Neural cell (in vitro differentiated cells): ENCODE results near the gene TMEM235.

Experiments
- CTCF ChIP-seq: fragments of 450-650 bp; IDR thresholded peaks from 2 replicates; pipeline ENCODE4 v1.5.1; 2014; ENCODE audit warnings: antibody characterized with exemption, mild to moderate bottlenecking, moderate library complexity; ENCODE audit not compliant: poor library complexity, severe bottlenecking
- EP300 ChIP-seq: fragments of 450-650 bp; conservative IDR thresholded peaks from 2 replicates; pipeline ENCODE4 v1.6.1; 2014; ENCODE audit warnings: antibody characterized with exemption, mild to moderate bottlenecking, moderate library complexity; ENCODE audit not compliant: poor library complexity, severe bottlenecking
- EZH2 ChIP-seq: fragments of 200-600, 300-800 bp; shearing (Covaris generic), sonication (generic); IDR thresholded peaks from 2 replicates; pipeline ENCODE4 v1.6.1; 2014; ENCODE audit warnings: antibody characterized with exemption, low read length, borderline replicate concordance, mild to moderate bottlenecking; ENCODE audit not compliant: insufficient read depth, poor library complexity, severe bottlenecking
- POLR2AphosphoS5 ChIP-seq: IDR thresholded peaks from 2 replicates; pipeline ENCODE4 v1.6.1; 2012
- REST ChIP-seq: IDR thresholded peaks from 2 replicates; pipeline ENCODE4 v1.6.1; 2012; ENCODE audit warnings: borderline replicate concordance
- SMC3 ChIP-seq: fragments of 450-650 bp; conservative IDR thresholded peaks from 2 replicates; pipeline ENCODE4 v1.6.1; 2014; ENCODE audit warnings: antibody characterized with exemption, mild to moderate bottlenecking, moderate library complexity; ENCODE audit not compliant: poor library complexity
- TAF1 ChIP-seq: IDR thresholded peaks from 2 replicates; pipeline ENCODE4 v1.6.1; 2012; ENCODE audit warnings: low read depth

DNA sequence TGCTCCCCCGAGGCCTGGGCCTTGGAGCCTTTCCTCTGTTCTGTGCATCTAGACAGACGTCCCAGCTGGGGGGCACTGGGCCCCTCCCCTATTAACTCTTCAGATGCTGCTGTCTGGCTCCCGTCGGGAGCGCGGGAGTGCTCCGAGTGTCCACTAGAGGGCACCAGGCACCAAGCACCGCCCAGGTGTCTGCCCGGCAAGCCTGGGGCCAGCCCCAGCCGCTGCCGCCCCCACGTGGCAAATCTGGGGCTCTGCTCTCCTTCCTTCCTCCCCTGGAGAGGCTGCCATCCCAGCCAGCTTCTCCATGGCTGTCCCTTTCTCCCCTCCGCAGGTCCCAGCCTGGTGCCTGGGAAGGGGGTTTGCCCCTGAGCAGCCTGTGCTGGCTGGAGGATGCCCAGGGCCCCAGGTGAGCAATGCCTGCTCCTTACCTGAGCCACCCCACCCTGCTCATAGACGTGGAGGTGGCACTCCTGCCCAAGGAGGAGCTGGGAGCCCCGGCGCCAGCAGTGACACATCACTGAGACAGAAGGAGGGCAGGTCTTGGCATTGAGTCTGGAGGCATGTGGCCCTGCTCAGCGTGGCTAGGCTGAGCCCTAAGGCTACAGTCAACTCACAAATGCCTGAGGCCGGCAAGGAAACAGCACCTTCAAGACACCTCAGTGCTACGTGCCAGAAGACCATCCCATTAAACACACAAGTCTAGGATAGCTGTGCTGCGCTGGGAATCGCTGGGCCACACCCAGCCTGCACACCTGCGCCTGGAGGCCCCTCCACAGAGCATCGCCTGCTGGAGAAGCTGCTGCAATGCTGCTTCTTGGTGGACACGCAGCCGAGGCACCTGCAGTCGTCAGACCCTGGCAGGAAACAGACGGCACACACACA, 19.7 kb downstream of the TMEM235 start:
- peak; percentile 91 for TF ChIP-seq SMC3
- peak; percentile 99 for TF ChIP-seq CTCF
- no peak for TF ChIP-seq REST
- TF ChIP-seq EZH2, result no peak
- no peak for TF ChIP-seq POLR2AphosphoS5
- no peak for TF ChIP-seq TAF1
- TF ChIP-seq EP300, result no peak
